Measurements from ENCODE around the gene RAB11A. TPM values are rescaled to one million over a fixed set of nuclear protein-coding genes. Genes with fewer than 3 reads are reported as not detected.

Gene RAB11A
- total and polyA plus RNA-seq, 9 of the 15 experiments (the other 6 are each of a cell fraction or from before 2014, with no cell fraction given): 129 to 369 (median 245) TPM

- TF ChIP-seq CUX1 (CRISPR knock-in tag; IDR thresholded peaks at IDR 0.05) (0 out of 2 replicates have a peak, but pooled peaks have one; percentile 50), CEBPG (CRISPR knock-in tag; IDR thresholded peaks at IDR 0.05) (no peak), CEBPG (tag; conservative IDR thresholded peaks at IDR 0.05 in 1 of 2, IDR thresholded peaks at IDR 0.05 in 1 of 2) (no peak), FOSL1 (tag; conservative IDR thresholded peaks at IDR 0.05) (peak; percentile 91), PHB2 (IDR thresholded peaks at IDR 0.05; ENCODE audit: low read depth) (no peak), ZFX (CRISPR knock-in tag; IDR thresholded peaks at IDR 0.05) (no peak), MAFG (tag; conservative IDR thresholded peaks at IDR 0.05) (peak; percentile 91), HOXB6 (CRISPR knock-in tag; IDR thresholded peaks at IDR 0.05; ENCODE audit: borderline replicate concordance) (no peak), ZNF318 (IDR thresholded peaks at IDR 0.05; ENCODE audit: borderline replicate concordance in 1 of 2, low read depth in 1 of 2) (no peak), CBX5 (IDR thresholded peaks at IDR 0.05; ENCODE audit: borderline replicate concordance, low read depth) (no peak), FOXO4 (CRISPR knock-in tag; IDR thresholded peaks at IDR 0.05) (no peak)
Measured at GRCh38 chr15:65819563-65819960, 49.7 kb upstream of the RAB11A start (continued).

All from K562 (cell line).